GM21515 (cell line): ENCODE data around the gene TMEM117.
"Not testable (repeated sequence)": the region's sequence is repeated elsewhere in the genome, so short reads cannot be mapped to it uniquely, and the experiment has no call there.

ENCODE experiments used
- ATAC-seq: cut with Tn5 transposase; IDR thresholded peaks from one replicate; pipeline ENCODE4 v1.9.1; 2021; ENCODE audit not compliant: unreplicated experiment

The TMEM117 gene

DNA sequence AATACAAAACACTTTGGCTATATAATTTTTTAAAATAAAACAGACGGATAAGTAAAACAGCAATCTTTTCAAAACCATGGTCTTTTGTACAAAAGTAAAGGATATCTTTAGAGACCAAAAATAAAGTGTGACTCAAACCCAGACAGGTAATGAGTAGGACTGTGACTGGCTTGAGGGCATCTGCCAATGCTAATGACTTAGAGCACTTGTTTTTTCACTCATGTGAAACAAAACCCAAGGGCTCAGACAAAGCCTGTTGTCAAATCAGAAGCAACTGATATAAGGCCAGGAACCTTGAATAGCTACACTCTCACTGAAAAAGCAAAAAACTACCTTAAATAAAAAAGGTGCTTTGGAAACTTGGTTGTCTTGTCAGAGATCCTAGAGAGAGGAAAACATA, 357.4 kb downstream of the TMEM117 start:
- ATAC-seq: peak; percentile 83

- ATAC-seq: not testable (repeated sequence)
Measured at GRCh38 chr12:44195719-44196118, 359.8 kb downstream of the TMEM117 start.

GRCh38 chr12:44206045-44206444, 370.2 kb downstream of the TMEM117 start:
- no peak for ATAC-seq

GRCh38 chr12:44217146-44217883, 381.4 kb downstream of the TMEM117 start:
- no peak for ATAC-seq

DNA sequence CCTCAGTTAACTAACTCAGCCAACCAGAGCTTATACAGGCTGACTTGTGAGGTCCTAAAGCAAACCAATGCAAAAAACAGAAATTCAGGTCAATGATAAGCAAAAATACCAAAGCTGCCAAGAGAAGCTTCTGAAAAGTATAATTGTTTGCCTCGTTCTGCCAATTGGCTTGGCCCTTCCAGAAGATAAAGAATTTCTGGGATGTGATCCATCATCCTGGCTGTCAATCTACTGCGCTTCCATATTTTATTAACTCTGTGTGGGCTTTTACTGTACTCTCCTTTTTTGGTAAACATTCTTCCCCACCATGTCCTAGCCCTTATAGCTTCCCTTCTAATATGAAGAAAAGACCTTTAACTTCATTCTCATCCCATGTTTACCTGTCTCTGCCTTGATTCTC, 387.9 kb downstream of the TMEM117 start:
- no peak for ATAC-seq

DNA sequence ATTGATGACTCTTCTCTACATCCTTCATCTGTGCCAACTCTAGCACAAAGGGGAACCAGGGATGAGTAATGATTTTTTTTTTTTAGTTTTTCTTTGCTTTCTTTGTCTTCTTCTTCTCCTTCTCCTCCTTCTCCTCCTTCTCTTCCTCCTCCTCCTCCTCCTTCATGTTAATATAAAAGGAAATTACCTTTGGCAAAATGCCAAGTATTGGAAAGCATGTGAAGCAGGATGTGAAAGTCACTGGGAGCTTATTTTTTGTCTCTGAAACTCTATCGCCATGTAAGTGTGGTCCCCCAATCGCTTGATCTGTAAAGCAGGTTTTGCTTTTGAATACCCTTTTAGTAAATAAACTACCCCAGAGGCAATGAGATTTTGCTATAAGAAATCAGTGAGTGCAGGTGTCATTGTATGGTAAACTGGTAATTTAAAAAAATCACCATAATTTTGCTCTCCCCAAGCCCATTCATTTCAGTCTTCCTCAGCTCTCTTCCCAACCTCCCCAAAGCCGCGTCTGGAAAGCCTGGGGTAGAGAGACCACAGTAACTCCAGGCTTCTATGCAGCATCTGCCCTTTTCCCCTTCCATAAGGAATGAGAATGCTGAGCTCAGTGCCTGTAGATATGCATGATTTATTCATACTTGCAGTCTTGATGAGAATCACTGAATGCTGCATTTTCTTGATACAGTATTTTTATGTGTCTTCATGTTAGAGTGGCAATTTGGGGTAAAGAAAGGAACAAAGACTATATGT, 388.7 kb downstream of the TMEM117 start:
- ATAC-seq: no peak

- no peak for ATAC-seq
Measured at GRCh38 chr12:44225149-44225510, 389.2 kb downstream of the TMEM117 start.

DNA sequence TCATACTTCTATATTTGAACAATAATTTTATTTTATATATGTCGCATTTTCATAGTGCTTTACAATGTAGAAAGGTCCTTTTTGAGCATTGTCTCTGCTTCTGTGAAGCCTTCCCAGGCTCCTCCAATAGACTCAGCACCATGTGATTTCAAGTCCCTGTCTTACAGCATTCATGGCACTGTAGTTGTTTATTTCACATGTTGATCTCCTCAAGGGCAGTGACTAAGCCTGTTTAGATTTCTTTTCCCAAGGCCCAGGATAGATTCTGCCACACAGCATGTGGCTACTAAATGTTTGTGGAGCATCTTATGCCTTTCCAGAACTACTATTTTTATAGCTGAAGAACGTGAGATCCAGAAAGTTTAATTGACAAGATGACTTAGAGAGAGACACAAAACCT, 391.7 kb downstream of the TMEM117 start:
- no peak for ATAC-seq

DNA sequence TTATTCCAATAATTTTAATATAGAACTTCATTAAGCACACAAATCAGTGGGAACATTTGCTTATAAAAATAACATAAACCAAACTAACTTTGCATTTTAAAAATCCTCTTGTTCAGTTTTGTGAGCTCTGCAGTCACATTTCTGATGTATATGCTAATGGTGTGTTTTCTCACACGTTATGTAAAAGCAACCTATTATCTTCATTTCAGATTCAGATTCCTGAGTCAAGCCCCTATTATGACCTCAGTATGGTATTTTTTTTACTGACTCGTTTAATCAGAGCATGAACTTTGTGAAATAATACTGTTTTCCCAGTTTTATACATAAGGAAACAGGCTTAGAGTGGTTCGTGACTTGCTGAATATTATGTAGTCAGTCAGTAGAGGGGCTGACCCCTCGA, 394.0 kb downstream of the TMEM117 start:
- ATAC-seq: no peak

DNA sequence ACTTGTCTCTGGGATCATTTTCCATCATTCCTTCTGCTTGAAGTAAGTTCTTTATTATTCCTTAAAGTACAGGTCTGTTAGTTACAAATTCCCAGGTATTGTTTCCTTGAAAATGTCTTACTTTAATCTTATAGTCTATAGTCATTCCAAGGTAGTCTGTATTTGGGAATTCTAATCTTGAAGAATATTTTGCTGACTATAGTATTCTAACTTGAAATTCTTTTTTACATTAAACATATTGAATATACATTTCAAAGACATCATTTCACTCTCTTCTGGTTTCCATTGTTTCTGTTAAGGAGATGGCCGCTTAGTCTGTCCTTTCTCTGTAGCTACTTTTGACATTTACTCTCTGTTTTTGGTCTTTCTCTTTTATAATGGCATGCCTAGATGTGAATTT, 399.8 kb downstream of the TMEM117 start:
- ATAC-seq: no peak

GRCh38 chr12:44240186-44240585, 404.3 kb downstream of the TMEM117 start:
- no peak for ATAC-seq

DNA sequence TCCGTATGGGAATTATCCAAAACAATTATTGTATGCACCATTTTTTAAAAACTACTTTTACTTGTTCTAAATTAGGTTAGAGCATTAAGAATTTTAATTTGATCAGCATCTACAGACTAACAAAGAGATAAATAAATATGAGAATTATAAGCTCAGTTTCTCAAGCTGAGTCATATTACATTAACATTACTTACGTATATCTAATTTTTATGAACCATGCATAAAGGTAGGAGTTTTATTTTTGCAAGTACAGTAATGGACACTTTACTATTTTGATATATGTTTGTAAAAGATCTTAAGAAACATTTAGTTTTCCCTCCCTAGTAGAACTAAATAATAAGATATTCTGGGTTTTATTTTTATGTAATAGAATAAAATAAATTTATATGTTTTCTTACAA, 410.1 kb downstream of the TMEM117 start:
- ATAC-seq: no peak

DNA sequence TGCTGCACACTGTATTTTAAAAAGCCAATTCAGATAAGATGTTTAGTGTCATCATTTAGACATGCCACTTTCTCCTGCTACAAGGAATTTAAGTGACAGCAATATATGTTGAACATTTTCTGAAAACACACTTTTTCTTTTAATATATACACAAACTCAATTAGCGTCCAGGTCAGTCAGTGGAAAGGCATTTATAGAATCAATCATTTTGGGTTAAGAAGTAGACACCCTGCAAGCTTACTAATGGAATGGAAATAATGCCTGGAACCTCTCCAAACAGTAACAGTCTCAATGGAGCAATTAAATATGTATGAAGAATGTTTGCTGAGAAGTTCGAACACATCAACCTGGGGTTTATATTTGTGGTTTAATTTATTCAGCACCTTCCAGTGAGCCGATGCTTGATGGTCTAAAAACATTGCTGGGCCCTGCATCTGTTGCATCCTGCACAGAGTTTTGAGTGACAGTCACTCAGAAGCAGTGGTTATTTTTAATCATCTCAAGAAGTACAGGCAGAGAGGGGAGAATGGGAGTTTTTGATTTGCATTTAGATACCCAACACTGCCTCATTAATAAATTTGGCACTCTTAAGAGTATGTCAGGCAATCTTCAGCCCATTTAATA, 410.7 kb downstream of the TMEM117 start:
- no peak for ATAC-seq

- no peak for ATAC-seq
Measured at GRCh38 chr12:44247588-44247987, 411.7 kb downstream of the TMEM117 start.

- no peak for ATAC-seq
Measured at GRCh38 chr12:44248436-44248835, 412.6 kb downstream of the TMEM117 start.

- ATAC-seq: not testable (repeated sequence)
Measured at GRCh38 chr12:44250440-44250839, 414.6 kb downstream of the TMEM117 start.

DNA sequence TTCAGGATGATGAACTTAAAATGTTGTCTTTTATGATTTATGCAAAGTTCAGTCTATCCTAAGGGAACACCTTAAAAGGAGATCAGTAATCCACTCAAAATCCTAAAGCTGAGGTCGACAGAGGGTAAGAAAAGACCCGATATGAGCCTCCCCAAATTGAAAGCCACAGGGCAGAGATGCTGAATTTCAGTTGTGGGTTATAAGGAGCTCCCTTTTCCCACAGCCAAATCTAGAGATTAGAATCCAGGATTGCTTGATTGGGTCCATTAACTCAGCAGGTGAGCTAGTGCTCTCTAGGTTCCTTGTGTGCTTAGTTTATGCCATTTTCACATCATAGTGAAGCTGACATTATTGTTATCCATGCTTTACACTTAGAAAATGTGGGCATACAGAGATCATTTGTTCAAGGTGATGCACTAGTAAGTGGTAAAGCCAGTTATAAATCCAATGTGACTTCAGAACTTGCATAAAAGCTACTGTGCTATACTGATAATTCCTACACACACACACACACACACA, 417.5 kb downstream of the TMEM117 start:
- ATAC-seq: no peak

DNA sequence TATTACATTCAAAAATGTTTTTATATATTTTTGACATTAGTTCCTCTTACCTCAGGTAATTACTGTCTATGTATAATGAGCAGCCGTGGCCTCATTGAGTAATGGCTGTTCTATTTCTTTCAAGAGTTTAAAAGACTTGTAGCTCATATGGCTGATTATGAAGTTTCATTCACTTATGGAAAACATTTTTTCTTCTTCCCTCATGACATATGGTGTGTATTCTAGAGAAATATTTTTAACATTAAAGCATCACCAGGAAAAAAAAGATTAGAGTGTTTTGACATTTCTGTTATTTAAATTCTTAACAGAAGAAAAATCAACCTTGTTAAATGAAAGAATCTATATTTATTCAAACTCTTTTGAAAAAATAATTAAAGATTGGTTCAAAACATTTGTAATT, 422.4 kb downstream of the TMEM117 start:
- ATAC-seq: no peak

GRCh38 chr12:44259890-44260289, 424.0 kb downstream of the TMEM117 start:
- no peak for ATAC-seq

DNA sequence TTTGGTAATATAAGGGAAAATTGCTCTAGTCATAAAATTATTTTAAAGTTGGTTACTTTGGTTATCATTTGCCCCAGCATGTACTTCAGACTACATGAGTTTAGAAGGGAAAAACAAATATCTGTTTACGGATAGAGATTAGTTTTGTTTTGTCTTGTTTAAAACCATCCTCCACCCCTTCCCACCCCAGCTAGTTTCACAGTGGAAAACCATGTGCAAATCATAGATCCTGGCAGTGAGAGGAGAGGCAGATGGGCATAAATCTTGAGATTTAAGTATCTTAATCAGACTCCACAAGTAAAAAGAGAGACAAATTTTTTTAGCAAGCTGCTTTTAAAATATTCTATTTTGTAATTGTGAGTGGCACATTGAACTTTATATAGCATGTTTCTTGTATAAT, 424.7 kb downstream of the TMEM117 start:
- no peak for ATAC-seq

GRCh38 chr12:44285321-44285960, 449.6 kb downstream of the TMEM117 start:
- ATAC-seq: no peak
